ENCODE data around the gene PTPRE.

The PTPRE gene

DNA sequence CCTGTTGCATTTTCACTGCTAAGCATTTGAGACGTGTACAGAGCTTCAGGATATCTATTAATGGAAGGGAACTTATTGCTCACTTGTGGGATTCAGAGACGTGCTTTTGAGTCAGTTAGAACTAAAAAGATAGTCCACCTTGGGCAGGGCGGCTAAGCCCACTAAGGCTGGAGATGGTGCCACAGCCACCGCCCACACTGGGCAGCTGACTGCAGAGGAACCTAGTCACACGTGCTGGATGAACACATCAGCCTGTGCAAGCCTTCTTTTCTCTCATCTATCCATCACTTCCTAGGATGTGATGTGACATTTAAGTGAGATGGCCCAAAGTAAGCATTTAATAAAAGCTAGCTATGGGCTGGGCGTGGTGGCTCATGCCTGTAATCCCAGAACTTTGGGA is 78.0 kb downstream of the PTPRE start:
- DNase-seq, result no peak

DNA sequence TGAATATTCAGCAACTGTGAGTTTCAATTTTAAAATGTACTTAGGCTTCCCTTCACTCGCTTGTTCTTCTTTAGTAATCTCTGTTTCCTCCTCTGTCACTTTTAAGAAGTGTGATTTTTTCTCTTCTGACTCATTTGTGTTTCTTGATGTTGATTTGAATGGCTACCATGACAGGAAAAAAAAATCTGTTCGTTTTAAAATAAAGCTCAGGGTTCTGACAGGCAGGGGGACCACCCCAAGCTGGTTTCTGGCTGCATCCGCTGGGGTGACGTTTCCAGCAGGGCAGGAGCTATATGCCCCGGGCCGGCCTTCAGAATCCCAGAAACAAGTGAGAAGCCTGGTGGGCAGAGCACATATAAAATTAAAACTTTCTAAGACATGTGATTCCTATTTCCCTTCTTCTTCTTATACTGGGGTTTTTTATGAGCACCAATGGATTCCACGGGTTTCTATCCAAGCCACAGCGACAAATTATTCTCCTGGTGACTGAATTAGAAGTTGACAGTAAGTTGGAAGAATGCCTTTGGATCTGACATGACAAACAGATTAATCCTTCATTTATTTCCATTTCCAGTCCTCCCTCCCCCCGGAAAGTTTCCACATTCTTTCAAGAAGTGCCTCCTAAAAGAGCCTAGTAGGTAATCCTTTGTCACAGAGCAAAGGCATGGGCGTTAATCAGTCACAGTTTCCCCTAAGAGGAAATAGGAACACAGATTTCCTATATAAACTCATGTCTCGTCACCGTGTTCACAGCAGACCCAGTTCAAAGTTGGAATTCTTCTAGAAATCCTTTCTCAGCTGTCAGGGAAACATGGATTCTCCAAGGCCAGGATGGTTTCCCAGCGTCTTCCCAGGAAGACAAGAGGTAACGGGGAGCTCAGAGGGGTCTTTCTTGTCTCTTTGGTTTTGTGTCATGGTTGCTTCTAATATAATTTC is 79.9 kb downstream of the PTPRE start:
- DNase-seq, result no peak

DNA sequence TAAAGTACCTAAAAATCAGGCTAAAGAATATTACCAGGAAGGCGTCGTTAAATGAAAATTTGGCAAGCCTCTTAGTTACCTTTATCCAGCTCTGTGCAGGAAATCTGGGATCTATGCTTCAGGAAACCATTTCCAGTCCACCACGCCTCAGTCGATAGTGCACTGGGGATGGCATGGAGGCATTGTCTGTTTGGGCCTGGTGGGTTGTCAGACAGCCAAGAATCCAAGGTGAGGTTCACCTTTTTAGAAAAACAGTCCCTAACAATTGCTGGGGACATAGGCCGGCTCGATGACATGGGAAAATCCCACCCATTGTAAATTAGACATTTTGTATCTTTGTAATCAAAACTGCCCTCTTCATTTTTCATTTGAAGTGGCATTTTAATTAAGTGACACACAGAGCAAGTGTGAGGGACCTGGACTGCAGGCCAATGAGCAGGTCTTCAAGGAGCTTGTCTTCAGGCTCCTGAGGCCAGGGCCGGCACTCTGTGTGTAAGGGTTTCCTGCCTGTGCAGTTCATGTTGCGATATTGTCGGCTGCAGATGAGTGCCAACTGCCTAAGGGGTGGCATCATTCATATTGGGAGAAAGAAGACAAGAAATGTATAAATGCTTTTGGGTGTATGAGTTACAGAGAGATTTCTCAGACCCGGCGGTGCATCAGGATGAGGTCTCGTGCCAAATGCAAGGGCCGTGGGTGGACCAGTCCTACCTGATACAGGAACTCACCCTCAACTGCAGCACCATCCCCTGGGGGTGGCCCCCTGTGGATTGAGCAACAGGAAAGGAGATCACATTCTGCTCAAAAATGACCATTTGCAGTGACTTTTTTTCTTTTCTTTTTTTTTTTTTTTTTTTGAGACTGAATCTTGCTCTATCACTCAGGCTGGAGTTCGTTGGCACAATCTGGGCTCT is 80.8 kb downstream of the PTPRE start:
- DNase-seq, result no peak

- no peak for DNase-seq
Measured at GRCh38 chr10:127989481-127990012, 82.6 kb downstream of the PTPRE start.

GRCh38 chr10:127990132-127990788 is 83.4 kb downstream of the PTPRE start:
- peak; percentile 18 to 23 for DNase-seq

- DNase-seq, result peak; percentile 68 to 74
Measured at GRCh38 chr10:127990846-127991542, 84.1 kb downstream of the PTPRE start.

DNA sequence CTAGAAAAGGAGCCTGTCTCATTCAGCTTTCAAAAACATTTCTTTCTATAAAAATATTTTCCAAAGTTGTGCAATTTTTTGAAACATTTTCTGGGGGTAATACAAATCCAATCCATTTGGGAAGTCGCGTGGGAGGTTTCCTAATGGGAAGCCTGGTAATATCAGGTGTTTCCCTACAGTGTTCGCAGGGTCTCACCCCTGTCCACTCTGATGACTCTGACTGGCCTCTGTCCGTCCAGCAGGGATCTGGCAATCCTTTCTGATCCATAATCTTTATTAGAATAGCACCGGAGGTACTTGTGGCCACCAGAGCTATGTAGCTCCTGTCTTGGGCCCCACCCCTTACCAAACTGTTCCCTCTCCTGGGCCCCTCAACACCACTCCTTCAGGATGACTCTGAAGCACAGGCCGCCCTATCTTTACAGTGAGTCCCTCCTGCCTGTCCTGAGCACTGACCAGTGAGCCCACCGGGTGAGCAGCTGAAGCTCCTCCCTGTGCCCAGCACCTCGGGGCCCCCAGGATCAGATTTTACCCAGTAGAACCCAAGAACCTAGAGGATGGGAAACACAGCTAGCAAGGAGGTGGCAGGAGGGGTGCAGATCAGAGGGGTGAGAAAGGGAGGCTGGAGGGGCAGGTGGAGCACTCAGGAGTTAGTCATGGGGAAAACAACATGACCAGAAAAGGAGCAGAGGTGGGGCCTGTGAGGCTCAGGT is 84.8 kb downstream of the PTPRE start:
- DNase-seq, result no peak

- no peak for DNase-seq
Measured at GRCh38 chr10:127992376-127992775, 85.5 kb downstream of the PTPRE start.

DNA sequence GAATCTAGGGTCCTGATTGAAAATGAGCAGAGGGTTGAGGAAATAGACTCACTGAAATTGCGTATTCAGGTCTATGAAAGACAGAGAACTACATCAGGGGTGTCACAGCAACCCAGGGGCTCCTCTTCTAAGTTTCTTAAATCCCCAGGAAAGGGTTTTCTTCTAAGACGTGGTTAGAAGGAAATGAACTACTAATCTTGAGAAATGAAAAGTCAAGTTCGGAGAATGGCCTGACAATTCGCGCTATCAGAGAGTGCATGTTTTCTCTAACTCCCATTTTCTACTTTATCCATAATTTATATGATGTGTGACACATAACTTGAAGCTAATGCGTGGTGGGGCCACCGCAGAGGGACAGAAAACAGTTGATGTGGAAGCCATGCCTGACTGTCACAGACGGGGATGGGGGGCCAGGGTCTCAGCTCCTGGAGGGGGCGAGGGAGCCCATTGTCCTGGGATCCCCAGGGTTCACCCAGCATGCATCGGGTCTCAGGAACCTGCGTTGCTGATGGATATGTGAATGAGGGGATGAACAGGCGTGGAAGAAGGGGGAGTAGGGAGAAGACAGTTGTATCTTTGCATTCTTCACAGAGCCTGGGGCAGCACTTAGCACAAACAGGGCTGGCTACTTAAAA is 86.3 kb downstream of the PTPRE start:
- DNase-seq, result no peak

DNA sequence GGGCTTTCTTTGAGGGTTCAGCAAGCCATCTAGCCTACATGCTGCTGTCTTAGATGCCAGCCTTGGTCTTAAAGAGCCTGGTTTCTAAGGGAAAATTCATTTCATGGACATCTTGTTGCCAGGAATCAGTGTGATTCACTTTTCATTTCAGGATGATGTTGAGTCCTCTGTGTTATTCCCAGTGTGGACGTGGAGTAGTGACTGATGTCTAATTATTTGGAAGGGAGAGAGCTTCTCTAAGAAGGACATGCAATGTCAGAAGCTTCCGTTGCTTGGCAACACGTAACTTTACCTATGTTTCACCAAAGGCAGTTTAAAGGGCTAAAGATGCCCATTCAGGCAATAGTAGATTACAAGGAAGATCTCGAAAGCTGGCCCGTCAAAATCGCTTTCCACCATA is 89.0 kb downstream of the PTPRE start:
- no peak for DNase-seq

DNA sequence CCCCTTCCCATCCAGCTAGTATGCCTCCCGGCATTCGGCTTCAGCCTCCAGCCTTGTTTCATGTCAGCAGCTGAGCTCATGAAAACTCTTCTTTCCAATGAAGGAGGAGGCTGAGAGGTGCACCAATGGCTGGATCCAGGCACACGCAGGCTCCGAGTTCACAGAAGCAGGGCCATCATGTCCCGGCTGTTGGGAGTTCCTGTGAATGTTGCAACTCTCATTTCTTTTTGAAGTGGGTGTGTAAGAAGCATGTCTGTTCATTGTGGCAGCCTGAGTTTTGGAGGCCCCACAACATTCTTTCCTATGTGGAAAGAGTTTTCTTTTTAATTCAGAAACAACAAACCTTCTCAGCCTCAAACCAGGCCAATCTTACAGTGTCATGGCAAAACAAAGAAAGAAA is 89.7 kb downstream of the PTPRE start:
- no peak for DNase-seq

DNA sequence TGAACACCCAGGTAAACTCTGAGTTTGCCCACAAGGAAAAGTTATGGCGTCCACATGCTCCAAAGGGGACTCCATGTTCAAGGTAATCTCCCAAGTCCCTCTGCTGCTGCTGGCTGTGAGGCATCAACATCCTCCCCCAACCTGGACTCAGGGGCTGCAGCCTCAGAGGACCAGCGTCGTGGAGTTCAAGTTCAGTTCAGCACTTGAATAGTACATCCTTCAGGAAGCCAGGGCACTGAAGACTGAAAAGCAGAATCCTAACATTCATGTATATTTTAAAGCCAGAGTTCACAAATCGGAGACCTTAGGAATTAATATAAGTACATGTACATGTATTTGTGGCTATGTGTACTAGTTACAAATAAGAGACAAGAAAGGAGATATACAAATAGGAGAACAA is 90.4 kb downstream of the PTPRE start:
- DNase-seq, result no peak

DNA sequence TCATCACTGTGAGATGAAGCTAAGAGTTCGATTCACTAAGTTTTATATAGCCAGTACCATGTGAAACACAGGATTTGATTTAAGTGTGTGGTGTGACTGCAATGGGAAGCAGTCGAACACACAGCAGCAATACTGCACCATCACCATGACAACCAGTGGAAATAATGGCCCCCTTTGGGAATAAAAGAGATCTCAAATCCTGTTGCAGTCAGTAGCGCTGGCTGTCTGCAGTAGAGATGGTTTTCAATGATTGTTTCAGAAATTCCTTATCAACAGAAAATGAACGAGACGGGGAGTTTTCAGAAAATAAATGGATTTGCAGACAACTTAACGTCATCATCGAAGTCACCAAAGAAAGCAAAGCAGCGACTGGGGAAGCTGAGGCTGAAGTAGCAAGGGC is 91.0 kb downstream of the PTPRE start:
- no peak for DNase-seq

DNA sequence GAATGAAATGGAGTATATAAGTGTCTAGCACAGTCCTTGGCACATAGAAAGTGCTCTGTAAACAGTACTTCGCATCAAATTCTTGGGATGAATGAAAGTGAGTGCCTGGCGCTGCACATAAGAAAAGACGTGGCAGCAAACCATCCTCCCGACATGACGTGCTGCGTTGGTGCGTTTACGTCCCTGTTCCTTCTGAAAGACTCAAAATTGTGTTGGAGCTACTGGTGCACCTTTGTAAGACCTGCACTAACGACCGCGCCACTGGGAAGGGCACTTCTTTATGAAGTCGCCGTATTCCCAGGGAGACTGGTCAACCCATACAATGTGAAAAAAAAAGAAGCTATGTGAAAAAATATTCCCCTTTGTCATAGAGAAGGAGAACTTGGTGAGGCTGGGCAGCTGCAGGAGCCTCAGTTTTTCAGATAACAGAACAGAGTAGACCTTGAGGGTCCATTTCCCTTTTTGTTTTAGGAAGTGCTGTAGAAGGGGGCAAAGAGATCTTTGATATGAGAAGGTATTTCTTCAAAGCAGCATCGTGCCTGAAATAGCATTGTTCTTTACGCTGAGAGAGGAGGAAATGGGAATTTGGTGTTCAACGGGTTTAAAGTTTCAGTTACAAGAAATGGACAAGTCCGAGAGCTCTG is 91.7 kb downstream of the PTPRE start:
- DNase-seq, result no peak

GRCh38 chr10:127999297-128000129 is 92.6 kb downstream of the PTPRE start:
- DNase-seq, result no peak

- DNase-seq, result no peak
Measured at GRCh38 chr10:128000471-128001362, 93.8 kb downstream of the PTPRE start.

DNA sequence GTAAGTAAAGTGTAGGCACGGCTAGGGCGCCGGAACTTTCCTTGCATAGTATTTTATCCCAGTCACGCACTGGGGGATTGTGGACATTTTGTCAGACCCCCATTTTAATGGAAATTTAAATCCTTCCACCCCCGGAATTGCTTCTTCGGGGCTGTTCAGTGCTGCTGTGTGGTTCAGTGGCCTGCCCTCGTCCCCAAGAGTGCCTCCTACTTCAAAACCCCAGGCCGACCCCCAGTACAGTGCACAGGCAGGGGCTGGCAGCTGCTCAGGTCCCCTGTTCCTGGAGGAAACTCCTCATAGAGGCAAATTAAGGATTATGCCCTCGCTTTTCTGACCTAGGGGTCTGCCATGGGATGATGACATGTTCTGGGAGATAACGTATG is 94.5 kb downstream of the PTPRE start:
- DNase-seq, result no peak

DNA sequence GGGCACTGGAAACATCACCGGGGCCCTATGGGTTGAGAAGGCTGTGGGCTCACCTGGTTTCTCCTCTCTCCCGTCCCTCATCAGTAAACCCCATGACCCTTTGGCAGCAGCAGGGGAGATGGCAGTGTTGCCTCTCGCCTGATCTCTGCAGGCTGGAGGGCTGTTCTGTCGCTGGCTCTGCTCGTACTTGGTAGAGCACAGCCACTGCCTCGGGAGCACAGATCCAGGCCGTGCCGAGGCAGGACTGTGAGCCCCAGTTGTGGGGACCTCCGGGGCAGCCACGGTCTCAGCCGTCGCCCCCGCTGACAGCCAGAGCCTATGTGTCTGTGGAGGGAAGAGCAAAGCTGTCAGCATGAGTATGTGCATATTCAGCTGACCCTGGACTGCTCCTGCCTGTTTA is 94.9 kb downstream of the PTPRE start:
- DNase-seq, result no peak

DNA sequence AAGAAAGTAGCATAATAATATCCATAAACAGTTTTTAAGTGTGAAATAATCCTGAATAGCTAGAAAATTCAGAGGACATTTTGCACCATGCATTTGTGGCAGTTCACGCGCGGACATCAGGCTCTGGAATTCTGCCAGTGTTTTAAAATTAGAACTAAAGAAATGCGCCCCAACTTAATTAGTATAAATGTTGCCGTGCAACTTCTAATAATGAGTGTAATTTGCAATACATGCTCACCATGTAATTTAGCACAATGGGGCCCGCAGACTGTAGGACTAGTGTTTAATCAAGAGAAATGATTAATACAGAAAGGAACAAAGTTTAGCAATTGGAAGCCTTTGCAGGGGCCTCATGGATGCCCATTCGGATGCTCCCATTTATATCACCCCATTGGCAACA is 96.6 kb downstream of the PTPRE start:
- no peak for DNase-seq

All from activated CD4-positive, alpha-beta T cell treated with anti-CD3 and anti-CD28 coated beads for 4 hours (primary cell).